Activated effector memory CD4-positive, alpha-beta T cell treated with anti-CD3 and anti-CD28 coated beads, Interleukin-2, amount 50 U/mL, for 16 hours (primary cell): Measurements from ENCODE around the gene EPHB2.

ENCODE experiments used
- DNase-seq: peaks from one replicate; pipeline ENCODE4 v3.0.0-alpha.2; 2020

EPHB2 gene

GRCh38 chr1:22804969-22805671 is 94.5 kb downstream of the EPHB2 start:
- DNase-seq = no peak

GRCh38 chr1:22805672-22806038 is 95.0 kb downstream of the EPHB2 start:
- no peak for DNase-seq

GRCh38 chr1:22806584-22806983 is 95.9 kb downstream of the EPHB2 start:
- no peak for DNase-seq

- no peak for DNase-seq
Measured at GRCh38 chr1:22807340-22807739, 96.7 kb downstream of the EPHB2 start.

DNA sequence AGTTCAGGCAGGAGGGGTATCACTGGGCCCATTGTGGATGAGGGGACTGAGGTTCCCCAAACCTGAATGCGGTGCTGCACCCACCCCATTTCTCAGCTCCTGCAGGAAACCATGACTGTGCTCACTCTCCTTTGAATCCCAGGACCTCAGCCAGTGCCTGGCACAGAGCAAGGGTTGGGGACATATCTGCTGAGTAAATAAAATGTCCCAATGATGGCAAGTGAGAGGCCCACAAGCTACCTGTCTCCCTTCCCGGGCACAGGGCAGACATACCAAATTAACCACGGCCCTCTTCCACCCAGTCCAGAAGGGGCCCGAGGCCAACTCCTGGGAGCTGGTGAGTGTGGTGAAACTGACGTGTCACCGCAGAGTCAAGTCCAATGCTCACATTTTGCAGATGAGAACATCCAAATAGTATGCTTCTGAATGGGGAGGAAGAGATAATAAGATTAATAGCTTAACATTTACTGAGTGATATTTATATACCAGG is 97.6 kb downstream of the EPHB2 start:
- DNase-seq = no peak

- no peak for DNase-seq
Measured at GRCh38 chr1:22808676-22809483, 98.2 kb downstream of the EPHB2 start.

DNA sequence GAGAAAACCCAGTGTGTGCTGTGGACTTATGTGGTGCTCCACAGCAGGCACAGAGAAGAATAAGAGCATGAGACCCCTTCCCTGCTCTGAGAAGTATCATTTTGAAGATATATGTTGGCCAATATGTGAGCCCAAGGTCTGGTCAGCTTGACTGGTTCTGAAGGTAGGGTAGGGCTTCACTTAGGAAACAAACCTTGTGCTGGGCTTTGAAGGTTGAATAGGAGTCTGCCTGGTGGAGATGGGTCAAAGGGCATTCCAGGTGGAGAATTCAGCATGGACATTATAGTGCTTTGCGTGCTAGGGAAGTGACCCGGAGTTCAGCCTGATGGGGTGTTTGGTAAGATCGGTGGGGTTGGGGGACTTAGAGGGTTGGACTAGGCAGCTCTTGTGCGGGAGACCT is 99.1 kb downstream of the EPHB2 start:
- no peak for DNase-seq

DNA sequence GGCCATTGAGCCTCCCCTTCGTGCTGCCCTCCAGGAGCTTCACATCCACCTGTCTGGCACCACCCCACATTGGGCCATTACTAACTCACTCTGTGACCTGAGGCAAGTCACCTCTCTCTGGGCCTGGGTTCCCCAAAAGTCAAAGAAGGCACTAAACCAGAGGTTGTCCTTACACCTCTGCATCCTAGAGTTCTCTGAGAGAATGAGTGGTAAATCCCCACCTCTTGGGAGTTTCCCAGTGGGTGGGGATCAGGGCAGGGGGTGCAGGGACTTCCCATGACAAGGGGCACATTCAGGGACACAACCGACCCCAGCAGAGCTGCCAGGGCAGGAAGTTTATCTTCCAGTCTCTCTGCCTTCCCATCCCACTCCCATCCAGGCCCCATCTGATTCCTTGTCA is 99.7 kb downstream of the EPHB2 start:
- DNase-seq = no peak

DNA sequence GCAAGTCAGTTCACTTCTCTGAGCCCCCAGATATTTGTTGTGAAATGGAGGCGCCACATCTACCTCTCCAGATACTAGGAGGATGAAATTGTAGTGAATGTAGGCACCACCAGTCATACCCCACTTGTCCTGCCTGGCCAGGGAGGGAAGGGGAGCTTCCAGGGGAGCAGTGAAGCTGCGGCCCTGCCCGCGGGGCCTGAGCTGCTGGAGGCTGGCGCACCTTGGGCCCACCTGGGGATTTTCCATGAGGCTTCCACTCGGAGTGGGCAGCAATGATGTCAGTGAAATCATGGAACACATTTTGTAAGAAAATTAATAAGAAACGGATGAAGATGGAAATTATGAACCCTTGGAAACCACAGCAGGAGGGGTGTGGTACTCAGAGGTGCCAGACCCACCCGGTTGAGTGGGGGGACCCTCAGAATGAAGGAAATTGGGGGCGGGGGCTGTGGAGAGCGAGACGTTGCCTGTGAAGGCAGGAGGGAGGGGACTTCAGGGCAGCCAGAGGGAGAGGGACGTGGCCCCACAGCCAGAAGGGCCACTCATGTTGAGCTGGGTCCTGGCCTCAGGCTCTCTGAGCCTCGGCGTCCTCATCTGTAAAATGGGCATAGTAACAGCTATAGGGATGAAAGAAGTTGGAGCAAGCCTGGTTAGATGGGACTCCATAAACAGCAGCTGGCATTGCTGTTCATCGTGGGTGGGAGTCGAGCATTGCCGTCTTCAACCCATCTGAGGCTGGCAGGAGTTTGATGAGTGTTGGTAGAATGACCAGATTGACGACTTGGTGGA is 101.6 kb downstream of the EPHB2 start:
- no peak for DNase-seq

DNA sequence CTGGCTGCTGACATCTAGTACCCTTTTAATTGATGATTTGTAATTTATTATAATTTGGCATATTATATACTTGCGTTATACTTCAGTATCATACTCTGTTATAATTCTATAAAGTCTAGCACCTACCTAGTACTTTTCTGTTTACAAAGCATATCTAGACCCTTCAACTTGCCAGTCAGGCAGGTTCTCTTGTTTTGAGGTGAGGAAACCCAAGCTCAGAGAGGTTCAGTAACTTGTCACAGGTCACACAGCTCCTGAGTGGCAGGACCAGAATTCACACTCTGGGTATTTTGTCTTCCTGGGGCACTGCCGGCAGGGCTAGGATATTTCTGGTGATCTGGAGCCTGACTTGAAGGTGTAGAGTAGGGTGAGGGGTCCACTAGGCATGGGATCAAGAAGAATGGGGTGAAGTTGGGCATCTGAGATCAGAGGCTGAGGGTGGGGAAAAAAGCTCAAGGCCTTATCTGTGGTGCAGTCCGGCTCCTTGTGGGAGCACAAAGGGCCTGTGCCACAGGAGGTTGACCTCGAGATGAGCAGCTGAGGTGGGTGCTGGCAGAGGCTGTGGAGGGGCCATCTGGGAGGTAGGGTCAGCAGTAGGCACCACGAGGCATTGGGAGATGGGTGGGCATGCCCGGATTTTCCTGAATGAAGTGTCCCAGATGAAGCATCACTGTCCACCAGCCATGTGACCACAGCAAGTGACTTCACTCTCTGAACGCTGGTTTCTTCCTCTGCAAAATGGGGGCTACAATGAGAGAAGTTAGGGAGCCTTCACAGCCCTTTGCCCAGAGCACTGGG is 102.6 kb downstream of the EPHB2 start:
- DNase-seq = no peak

- no peak for DNase-seq
Measured at GRCh38 chr1:22814176-22815042, 103.8 kb downstream of the EPHB2 start.

- no peak for DNase-seq
Measured at GRCh38 chr1:22815043-22815365, 104.4 kb downstream of the EPHB2 start.

- no peak for DNase-seq
Measured at GRCh38 chr1:22815421-22816066, 104.9 kb downstream of the EPHB2 start.

DNA sequence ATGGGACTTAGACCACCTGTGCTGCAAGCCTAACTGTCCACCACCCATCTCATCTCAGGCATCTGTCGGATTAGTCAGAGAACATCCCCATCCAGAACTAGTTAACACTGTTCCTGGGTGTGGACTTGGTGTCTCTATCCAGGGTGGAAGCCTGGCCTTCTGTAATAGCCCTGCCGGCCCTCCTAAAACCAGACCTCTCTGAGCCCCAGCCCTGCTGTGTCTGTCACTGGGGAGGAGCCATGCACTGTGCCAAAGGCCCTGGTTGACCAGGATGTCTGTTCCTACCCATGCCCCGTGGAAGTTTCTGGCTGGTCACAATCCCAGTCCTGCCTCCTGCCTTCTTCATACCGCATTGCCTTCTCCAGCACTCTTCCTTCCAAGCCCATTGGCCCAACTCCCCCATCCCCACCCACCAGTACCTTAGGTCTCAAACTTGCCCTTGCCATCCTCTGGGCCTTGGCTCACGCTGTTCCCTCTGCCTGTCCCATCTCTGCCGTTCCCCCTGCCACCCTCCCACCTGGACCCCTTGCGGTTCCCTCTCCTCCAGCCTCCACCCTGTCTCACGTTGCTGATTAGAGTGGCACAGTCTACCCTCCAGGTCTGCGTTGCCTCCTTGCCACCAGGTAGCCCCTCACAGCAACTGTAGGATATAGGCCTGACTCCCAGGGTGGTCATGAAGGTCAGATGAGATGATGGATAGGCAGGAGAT is 105.6 kb downstream of the EPHB2 start:
- no peak for DNase-seq

DNA sequence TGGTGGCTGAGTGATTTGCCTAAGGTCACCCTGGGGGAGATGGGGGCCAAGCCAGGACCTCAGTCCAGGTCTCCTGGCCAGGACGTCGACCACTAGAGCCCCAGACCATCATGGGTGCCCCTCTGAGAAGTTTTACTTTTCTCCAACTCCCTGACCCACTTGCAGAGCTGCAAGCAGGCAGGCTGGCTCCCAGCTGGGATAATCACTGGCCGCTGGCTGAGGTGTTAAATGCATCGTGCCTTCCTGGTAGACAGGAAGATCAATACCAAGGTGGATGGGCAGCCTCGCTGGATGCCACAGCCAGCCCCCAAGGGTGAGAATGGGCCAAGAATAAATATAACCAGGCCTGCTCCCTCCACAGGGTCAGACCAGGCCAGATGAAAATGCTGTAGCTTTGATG is 106.2 kb downstream of the EPHB2 start:
- DNase-seq = no peak

- DNase-seq = no peak
Measured at GRCh38 chr1:22817462-22817861, 106.8 kb downstream of the EPHB2 start.

DNA sequence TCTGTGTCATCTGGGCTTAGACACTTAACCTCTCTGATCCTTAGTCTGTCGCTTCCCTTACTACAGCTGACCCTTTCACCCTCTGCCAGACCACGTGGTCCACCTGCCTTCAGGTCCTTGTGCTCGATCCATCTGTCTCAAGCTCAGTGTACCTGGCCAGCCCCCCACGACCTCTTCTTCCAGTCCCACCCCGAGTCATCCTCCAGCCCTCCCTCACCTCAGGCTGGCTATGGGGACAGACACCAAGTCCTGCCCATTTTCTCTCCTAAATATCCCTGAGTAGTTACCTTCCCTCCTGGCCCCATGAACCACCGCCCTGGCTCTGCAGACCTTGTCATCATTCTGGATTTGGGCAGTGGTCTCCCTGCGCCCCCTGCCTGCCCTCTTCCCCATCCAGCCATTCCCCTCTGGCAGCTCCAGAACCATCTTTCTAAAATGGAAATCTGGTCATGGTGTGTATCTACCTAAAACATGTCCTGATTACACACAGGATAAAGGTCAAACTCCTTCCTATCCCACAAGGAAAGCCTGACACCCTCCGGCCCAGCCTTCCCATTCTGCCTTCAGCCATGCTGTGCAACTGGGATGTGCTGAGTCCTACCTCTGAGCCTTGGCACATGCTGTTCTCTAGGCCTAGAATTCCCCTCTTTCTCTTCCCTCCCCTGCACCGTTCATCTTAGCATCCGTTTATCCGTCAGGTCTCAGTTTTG is 107.6 kb downstream of the EPHB2 start:
- DNase-seq = no peak

GRCh38 chr1:22819361-22819760 is 108.7 kb downstream of the EPHB2 start:
- DNase-seq = no peak

- no peak for DNase-seq
Measured at GRCh38 chr1:22821027-22821426, 110.4 kb downstream of the EPHB2 start.

DNA sequence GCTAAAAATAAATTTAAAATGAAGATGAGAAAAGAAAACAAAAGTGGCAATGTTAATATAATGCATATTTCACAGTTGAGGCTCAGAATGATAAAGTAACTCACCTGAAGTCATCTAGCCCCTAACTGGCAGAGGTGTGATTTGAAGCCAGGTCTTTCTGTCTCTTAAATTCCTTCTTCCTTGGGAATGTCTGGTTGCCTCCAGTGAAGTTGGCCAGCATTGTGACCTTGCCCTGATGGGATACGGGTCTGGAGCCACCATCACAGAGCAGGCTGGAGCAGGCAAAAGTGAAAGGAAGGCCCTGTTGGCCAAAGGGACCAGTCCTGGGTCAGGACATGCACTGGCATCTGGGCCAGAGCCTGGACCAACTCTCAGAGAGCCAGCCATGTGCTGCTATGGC is 111.7 kb downstream of the EPHB2 start:
- DNase-seq = no peak
